H1 (cell line): Measurements from ENCODE around the gene DCUN1D2. TPM values are rescaled to one million over a fixed set of nuclear protein-coding genes. Genes with fewer than 3 reads are reported as not detected.

Experiments
- CTCF ChIA-PET: fragments of 300-600 bp; sonication (Branson Sonifier 250); formaldehyde crosslinking; loops from one replicate; lab custom pipeline; 2021; ENCODE audit not compliant: partially characterized antibody; lab: Charles Lee
- POLR2A ChIA-PET: fragments of 300-600 bp; sonication (Branson Sonifier 250); formaldehyde crosslinking; loops from one replicate; lab custom pipeline; 2021; ENCODE audit warnings: inconsistent platforms; ENCODE audit not compliant: partially characterized antibody; lab: Charles Lee
- DNase-seq, 2 experiments: peaks; one replicate each; pipeline versions ENCODE4 v3.0.0 to v3.0.0-alpha.2; 2010 to 2022; ENCODE audit warnings: low spot score in 2 of 2, low read depth in 1 of 2, mixed read lengths in 1 of 2
- FAIRE-seq: peaks from 2 replicates; lab custom pipeline; 2011; peaks lifted over from hg19 to GRCh38; lab: Jason Lieb, UNC
- H2AFZ ChIP-seq: 2 replicates; pipeline ENCODE4 v1.8.1; 2012; ENCODE audit warnings: low read length, inconsistent platforms
- H2AK5ac ChIP-seq: 2 replicates; pipeline ENCODE4 v1.6.1; 2013; ENCODE audit warnings: low read depth, low read length
- H2BK120ac ChIP-seq: replicated peaks from 2 replicates; pipeline ENCODE3; 2013; ENCODE audit warnings: low read depth, low read length, inconsistent platforms
- H2BK12ac ChIP-seq: 2 replicates; pipeline ENCODE4 v1.6.1; 2013; ENCODE audit warnings: low read depth, low read length
- H2BK15ac ChIP-seq: 2 replicates; pipeline ENCODE4 v1.6.1; 2013; ENCODE audit warnings: low read length
- H2BK20ac ChIP-seq: 2 replicates; pipeline ENCODE4 v1.6.1; 2013; ENCODE audit warnings: low read length
- H2BK5ac ChIP-seq: 2 replicates; pipeline ENCODE4 v1.6.1; 2013; ENCODE audit warnings: low read depth, low read length
- H3K14ac ChIP-seq: 2 replicates; pipeline ENCODE4 v1.6.1; 2013; ENCODE audit warnings: inconsistent platforms; ENCODE audit not compliant: insufficient read length
- H3K18ac ChIP-seq: 2 replicates; pipeline ENCODE4 v1.6.1; 2013; ENCODE audit warnings: low read length; ENCODE audit errors: extremely low read depth
- H3K23ac ChIP-seq: 2 replicates; pipeline ENCODE4 v1.6.1; 2013; ENCODE audit warnings: inconsistent platforms; ENCODE audit not compliant: insufficient read length
- H3K23me2 ChIP-seq: 2 replicates; pipeline ENCODE4 v1.6.1; 2013; ENCODE audit warnings: low read depth, low read length
- H3K27ac ChIP-seq: 2 replicates; pipeline ENCODE4 v1.6.1; 2011; ENCODE audit warnings: low read depth, low read length, inconsistent platforms
- H3K27me3 ChIP-seq, 4 experiments: replicated peaks in 1 of 4; 1 replicate in 1 of 4; 2 replicates in 3 of 4; pipeline versions ENCODE4 v1.6.1 to v1.8.1; 2011 to 2013; ENCODE audit warnings: low read length in 3 of 4, mild to moderate bottlenecking in 3 of 4, inconsistent platforms in 2 of 4, mixed read lengths in 2 of 4, moderate library complexity in 1 of 4; ENCODE audit not compliant: control insufficient read depth in 3 of 4, insufficient read depth in 3 of 4; ENCODE audit errors: extremely low read depth in 1 of 4
- H3K36me3 ChIP-seq, 4 experiments: 2 replicates each; pipeline versions ENCODE4 v1.6.1 to v1.8.1; 2011 to 2013; ENCODE audit warnings: mild to moderate bottlenecking in 4 of 4, low read length in 3 of 4, moderate library complexity in 2 of 4, control low read depth in 1 of 4, inconsistent platforms in 1 of 4; ENCODE audit not compliant: insufficient read depth in 4 of 4, control insufficient read depth in 2 of 4
- H3K4ac ChIP-seq: replicated peaks from 2 replicates; pipeline ENCODE3; 2013; ENCODE audit warnings: low read length, low read depth, mixed read lengths, inconsistent platforms; ENCODE audit not compliant: insufficient read length
- H3K4me1 ChIP-seq, 4 experiments: replicated peaks in 1 of 4; 1 replicate in 1 of 4; 2 replicates in 3 of 4; pipeline versions ENCODE4 v1.6.1 to v1.8.1; 2011 to 2013; ENCODE audit warnings: low read length in 3 of 4, inconsistent platforms in 2 of 4, mixed read lengths in 1 of 4; ENCODE audit not compliant: insufficient read depth in 4 of 4, control insufficient read depth in 3 of 4
- H3K4me2 ChIP-seq, 2 experiments: 2 replicates each; pipeline versions ENCODE4 v1.6.1 to v1.8.1; 2011 to 2013; ENCODE audit warnings: low read depth in 2 of 2, low read length in 2 of 2, control low read depth in 1 of 2, inconsistent platforms in 1 of 2, mild to moderate bottlenecking in 1 of 2; ENCODE audit not compliant: insufficient read depth in 1 of 2
- H3K4me3 ChIP-seq, 4 experiments: fragments of 200-600, 300-600 bp in 1 of 4; sonication (generic), shearing (Covaris generic), sonication (Bioruptor Twin) in 1 of 4; 2 replicates each; pipeline versions ENCODE4 v1.5.1 to v1.8.1; 2011 to 2016; ENCODE audit warnings: low read length in 4 of 4, low read depth in 3 of 4, control low read depth in 2 of 4, inconsistent platforms in 2 of 4, mild to moderate bottlenecking in 2 of 4, mixed read lengths in 1 of 4, moderate library complexity in 1 of 4; ENCODE audit not compliant: insufficient read depth in 2 of 4; ENCODE audit errors: extremely low read depth in 1 of 4
- H3K56ac ChIP-seq: replicated peaks from 2 replicates; pipeline ENCODE3; 2013; ENCODE audit warnings: low read depth, mild to moderate bottlenecking, mixed read lengths, low read length, inconsistent platforms; ENCODE audit not compliant: insufficient read length
- H3K79me1 ChIP-seq: 2 replicates; pipeline ENCODE4 v1.6.1; 2013; ENCODE audit warnings: low read depth, low read length, control low read depth
- H3K79me2 ChIP-seq, 2 experiments: 2 replicates each; pipeline versions ENCODE4 v1.6.1 to v1.8.1; 2012 to 2013; ENCODE audit warnings: low read length in 2 of 2, mild to moderate bottlenecking in 2 of 2, inconsistent platforms in 1 of 2; ENCODE audit not compliant: insufficient read depth in 2 of 2, control insufficient read depth in 1 of 2
- H3K9ac ChIP-seq, 4 experiments: replicated peaks in 1 of 4; 1 replicate in 1 of 4; 2 replicates in 3 of 4; pipeline versions ENCODE4 v1.6.1 to v1.8.1; 2011 to 2013; ENCODE audit warnings: low read depth in 3 of 4, low read length in 3 of 4, control low read depth in 2 of 4, mild to moderate bottlenecking in 2 of 4, moderate library complexity in 2 of 4, inconsistent platforms in 1 of 4; ENCODE audit errors: extremely low read depth in 1 of 4
- H3K9me3 ChIP-seq, 2 experiments: 2 replicates each; pipeline versions ENCODE4 v1.6.1 to v1.8.1; 2012 to 2013; ENCODE audit warnings: mild to moderate bottlenecking in 2 of 2, moderate library complexity in 2 of 2, control low read depth in 1 of 2, inconsistent platforms in 1 of 2, low read depth in 1 of 2, low read length in 1 of 2, mixed read lengths in 1 of 2; ENCODE audit not compliant: insufficient read depth in 2 of 2
- H4K20me1 ChIP-seq, 2 experiments: replicated peaks in 1 of 2; 2 replicates each; pipeline versions ENCODE3 to v1.8.1; 2011 to 2013; ENCODE audit warnings: inconsistent platforms in 2 of 2, low read length in 2 of 2, mild to moderate bottlenecking in 1 of 2; ENCODE audit not compliant: insufficient read depth in 2 of 2, control insufficient read depth in 1 of 2
- H4K5ac ChIP-seq: 2 replicates; pipeline ENCODE4 v1.6.1; 2013; ENCODE audit warnings: low read length, low read depth, mixed read lengths, inconsistent platforms; ENCODE audit not compliant: insufficient read length
- H4K8ac ChIP-seq: 2 replicates; pipeline ENCODE4 v1.8.0; 2013; ENCODE audit warnings: mild to moderate bottlenecking, moderate library complexity, low read length, inconsistent platforms; ENCODE audit not compliant: insufficient read depth; ENCODE audit errors: extremely low read depth
- H4K91ac ChIP-seq: replicated peaks from 2 replicates; pipeline ENCODE3; 2013; ENCODE audit warnings: low read length, mixed read lengths, inconsistent platforms; ENCODE audit not compliant: insufficient read length
- BCL11A ChIP-seq, 2 experiments: IDR thresholded peaks; one replicate each; pipeline ENCODE4 v1.6.1; 2011; ENCODE audit warnings: low read depth in 2 of 2, low read length in 2 of 2, mild to moderate bottlenecking in 2 of 2
- WGBS, 2 experiments: shearing (Covaris generic) in 1 of 2; methylation state at CpG; one replicate each; pipeline versions ENCODE4 v1.1.6 to v1.1.7; 2013 to 2015; ENCODE audit warnings: low lambda C conversion rate in 2 of 2, mixed read lengths in 2 of 2, inconsistent platforms in 1 of 2, low coverage in 1 of 2, missing lambda C conversion rate in 1 of 2; ENCODE audit not compliant: insufficient replicate concordance in 2 of 2, insufficient coverage in 1 of 2, insufficient read length in 1 of 2; ENCODE audit errors: extremely low coverage in 1 of 2, missing lambda C conversion rate in 1 of 2; 5-methylcytosine and 5-hydroxymethylcytosine counted together
- polyA plus RNA-seq, 7 experiments: library from polyadenylated mRNA; depleted of rRNA in 3 of 7; stranded (reverse) in 5 of 7; unstranded in 2 of 7; fragments of >200 nt in 5 of 7; fragments of 200-250 nt in 2 of 7; gene quantifications; 1 replicate in 5 of 7; 2 replicates in 1 of 7; 4 replicates in 1 of 7; pipeline versions ENCODE4 v1.2.1 to v1.2.3, GENCODE V29; 2011 to 2013; ENCODE audit warnings: missing spikeins in 2 of 7, mixed read lengths in 2 of 7
- total RNA-seq: library from RNA; stranded (reverse); fragmentation: NEBNext Ultra II Directional; extraction: Animal tissue kit (Norgen Biotek cat#: 25700); gene quantifications from 2 replicates; pipeline ENCODE4 v1.2.1, GENCODE V29; 2021

Gene DCUN1D2
- total and polyA plus RNA-seq, 2 of the 8 experiments (the other 6 are each of a cell fraction or from before 2014, with no cell fraction given): 19.5 to 35.3 TPM

DNA sequence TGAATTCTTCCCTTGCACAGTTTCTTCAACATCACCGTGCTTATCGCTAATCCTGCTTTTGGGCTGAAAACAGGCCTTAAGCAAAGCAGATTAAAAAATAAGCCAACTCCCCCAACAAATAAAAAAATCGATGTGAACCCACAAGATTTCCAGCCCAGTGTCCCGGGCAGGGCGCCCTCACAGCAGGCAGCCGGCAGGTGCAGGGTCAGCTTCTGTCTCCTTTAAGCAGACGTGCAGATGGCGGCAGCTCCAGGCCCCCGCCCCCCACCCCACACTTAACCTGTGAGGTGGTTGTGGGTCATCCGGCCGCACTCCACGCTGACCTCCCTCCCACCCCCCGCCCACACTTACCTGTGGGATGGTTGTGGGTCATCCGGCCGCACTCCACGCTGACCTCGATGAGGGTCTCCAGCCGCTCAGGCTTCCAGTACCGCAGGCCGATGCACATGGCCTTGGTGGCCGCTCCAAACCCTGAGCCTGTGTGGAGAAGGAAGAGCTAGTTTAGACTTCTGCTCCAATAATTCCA, 57.1 kb downstream of the DCUN1D2 start:
- Histone ChIP-seq H2BK120ac (no peak overlapping the region), H4K91ac (no peak overlapping the region), H2AFZ (no peak overlapping the region), H3K4ac (no peak overlapping the region), H2AK5ac (no peak overlapping the region), H3K18ac (no peak overlapping the region), H3K9ac (no peak overlapping the region), H3K56ac (no peak overlapping the region), H2BK20ac (no peak overlapping the region), H3K4me3 (no peak overlapping the region), H3K27ac (no peak overlapping the region), H3K36me3 (no peaks in the 10 kb centered on the region), H3K9me3 (no peaks in the 10 kb centered on the region), H3K23ac (no peak overlapping the region), H3K4me1 (no peaks in the 10 kb centered on the region), H4K5ac (no peak overlapping the region), H3K23me2 (no peaks in the 10 kb centered on the region), H2BK12ac (no peak overlapping the region), H2BK15ac (no peak overlapping the region), H4K8ac (peak overlapping the region; percentile 25; the same call in 1 of the 2 replicates), H3K79me1 (no peaks in the 10 kb centered on the region), H3K27me3 (no peaks in the 10 kb centered on the region), H3K14ac (no peak overlapping the region), H2BK5ac (no peak overlapping the region), H4K20me1 (no peaks in the 10 kb centered on the region), H3K4me2 (no peak overlapping the region), H3K79me2 (no peaks in the 10 kb centered on the region)
- 94% methylated on average over 14 of the region's 21 CpGs; no CpG with 5 or more reads in 1 of the 2 experiments for WGBS, 2 experiments
- no peak for TF ChIP-seq BCL11A (IDR thresholded peaks at IDR 0.05; ENCODE audit: low read depth in 2 of 2, low read length in 2 of 2)
- POLR2A ChIA-PET: interaction anchor here (0.6 kb wide), 1 partner anchor 224 kb away, joined by 3 read pairs; the partner anchor contains the start of genes CUL4A and PCID2
- FAIRE-seq (no peak), DNase-seq (no peak)
- CTCF ChIA-PET: no interaction called here
